Stimulated activated CD4-positive, alpha-beta T cell treated with anti-CD3 and anti-CD28 coated beads, Interleukin-1b, Interleukin-23, amount 100 ng/mL, for 4 hours (primary cell): ENCODE measurements around the gene PTGS1.

Source experiments
- DNase-seq, 2 donors: peaks; one replicate each; pipeline ENCODE4 v3.0.0-alpha.2; 2020; ENCODE audit warnings: low read depth in 2 of 2

Gene PTGS1

DNA sequence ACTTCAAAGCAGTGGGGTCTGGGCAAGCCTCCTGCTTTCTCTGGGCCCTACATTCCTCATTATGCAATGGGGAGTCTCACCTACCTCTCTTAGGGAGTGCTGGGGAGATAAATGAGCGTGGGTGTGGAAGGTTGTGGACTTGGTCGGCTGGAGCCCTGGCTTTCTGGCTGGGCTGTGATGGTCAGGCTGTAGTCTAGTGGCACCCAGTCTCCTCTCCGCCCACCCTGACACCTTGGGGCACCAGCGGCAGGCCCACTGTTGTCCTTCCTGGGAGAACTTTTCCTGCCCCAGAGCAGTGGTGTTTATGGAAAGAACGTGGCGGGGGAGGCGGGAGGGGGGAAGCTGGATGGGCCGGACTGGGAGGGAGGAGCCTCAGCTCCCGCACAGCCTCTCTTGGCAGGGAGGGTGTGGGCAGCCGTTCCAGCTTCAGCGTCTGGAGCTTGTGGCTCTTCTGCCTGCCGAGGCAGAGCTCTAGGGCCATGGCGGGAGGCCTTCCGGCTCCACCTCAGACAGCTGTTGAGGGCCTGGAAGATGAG, 4.1 kb downstream of the PTGS1 start:
- no peak for DNase-seq

DNA sequence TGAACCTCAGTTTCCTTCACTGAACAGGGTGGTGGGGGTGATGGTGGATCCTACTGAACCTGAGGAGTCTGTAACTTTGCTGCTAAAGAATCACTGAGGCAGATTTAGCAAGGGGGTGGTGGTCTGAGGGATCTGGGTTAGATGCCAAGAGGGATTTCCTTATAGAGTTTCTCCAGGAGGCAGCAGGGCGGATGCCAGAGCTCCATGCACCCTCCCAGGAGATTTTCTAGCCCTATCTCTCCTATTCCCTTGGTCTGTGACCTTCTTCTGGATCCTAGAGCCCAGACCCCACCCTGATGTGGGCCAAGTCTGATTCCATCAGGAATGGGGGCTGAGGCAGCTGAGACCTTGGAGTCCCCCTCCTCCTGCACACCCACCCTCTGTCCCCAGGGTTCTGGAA, 6.0 kb downstream of the PTGS1 start:
- DNase-seq = no peak

DNA sequence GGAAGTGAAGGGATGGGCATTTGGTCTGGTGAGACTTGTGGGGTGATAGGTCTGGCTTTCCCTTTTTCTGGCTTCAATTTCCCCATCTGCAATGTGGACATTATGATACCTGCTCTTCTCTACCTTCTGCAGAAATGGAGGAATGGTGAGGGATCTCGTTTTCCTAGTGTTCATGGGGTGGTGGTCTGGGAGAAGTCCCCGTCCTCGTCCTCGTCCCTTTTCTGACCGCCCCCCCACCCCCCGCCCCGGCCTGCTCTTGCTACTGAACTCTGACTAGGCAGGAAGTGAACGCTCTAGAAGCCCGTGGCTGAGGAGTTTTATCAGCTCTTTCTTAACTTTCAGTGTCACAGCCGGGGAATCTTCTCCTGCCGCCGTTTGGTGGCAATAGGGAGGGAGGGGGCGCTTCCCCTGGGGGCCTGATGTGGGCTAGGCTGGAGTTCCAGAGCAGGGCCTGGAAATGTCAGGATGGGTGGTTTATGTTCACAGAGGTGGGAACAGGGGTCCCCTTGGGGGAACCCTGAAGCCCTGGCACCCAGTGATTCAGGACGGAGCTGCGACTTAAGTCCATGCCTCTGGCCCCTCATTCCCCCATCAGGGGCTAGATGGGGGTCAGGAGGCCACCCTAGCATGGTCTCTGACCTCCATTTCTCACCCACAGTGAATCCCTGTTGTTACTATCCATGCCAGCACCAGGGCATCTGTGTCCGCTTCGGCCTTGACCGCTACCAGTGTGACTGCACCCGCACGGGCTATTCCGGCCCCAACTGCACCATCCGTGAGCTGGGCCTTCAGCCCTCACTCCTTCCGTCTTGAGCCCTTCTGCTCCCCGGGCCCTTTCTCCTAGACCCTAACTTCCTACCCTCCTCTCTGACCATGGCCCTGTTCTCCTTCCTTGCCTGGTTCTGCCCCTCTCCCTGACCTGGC, 6.7 kb downstream of the PTGS1 start:
- DNase-seq = no peak

DNA sequence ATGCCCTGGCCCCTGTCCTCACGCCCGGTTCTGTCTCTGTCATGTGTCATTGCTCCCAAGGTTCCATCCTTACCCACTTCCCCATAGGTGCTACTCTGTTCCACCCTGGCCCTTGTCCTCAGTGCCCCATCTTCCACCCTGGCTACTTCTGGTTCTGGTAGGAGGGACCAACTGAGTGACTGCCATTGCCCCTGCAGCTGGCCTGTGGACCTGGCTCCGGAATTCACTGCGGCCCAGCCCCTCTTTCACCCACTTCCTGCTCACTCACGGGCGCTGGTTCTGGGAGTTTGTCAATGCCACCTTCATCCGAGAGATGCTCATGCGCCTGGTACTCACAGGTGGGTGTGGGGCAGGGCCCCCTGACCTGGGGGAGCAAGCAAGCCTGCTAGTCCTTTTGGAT, 7.4 kb downstream of the PTGS1 start:
- DNase-seq = no peak

DNA sequence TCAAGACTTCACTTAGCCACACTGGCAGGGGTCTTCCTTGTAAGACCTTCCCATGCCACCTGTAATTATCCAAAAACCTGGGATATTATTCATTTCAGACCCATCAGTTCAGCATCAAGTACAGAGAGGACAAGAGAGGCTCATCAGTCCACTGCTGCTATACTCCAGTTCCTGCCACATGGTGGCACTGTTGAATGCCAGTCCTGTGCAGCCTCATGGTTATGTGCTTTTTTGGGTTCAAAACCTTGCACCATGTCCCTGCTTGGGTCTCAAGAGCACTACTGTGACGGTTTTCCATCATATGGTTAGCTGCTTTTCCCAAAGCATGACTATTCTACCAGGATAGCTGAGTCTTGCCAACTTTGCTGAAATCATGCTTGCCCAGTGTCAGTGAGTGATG, 8.5 kb downstream of the PTGS1 start:
- DNase-seq = no peak

DNA sequence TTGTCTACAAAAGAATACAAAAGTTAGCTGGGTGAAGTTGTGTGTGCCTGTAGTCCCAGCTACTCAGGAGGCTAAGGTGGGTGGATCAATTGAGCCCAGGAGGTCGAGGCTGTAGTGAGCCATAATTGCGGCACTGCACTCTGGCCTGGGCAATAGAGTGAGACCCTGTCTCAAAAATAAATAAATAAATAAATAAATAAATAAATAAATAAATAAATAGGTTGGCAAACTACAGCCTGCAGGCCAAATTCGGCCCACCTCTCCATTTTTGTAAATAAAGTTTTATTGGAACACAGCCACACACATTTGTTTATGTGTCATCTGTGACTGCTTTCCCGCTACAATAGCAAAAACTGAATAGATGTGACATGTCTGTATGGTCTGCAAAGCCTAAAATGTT, 9.5 kb downstream of the PTGS1 start:
- DNase-seq = no peak

DNA sequence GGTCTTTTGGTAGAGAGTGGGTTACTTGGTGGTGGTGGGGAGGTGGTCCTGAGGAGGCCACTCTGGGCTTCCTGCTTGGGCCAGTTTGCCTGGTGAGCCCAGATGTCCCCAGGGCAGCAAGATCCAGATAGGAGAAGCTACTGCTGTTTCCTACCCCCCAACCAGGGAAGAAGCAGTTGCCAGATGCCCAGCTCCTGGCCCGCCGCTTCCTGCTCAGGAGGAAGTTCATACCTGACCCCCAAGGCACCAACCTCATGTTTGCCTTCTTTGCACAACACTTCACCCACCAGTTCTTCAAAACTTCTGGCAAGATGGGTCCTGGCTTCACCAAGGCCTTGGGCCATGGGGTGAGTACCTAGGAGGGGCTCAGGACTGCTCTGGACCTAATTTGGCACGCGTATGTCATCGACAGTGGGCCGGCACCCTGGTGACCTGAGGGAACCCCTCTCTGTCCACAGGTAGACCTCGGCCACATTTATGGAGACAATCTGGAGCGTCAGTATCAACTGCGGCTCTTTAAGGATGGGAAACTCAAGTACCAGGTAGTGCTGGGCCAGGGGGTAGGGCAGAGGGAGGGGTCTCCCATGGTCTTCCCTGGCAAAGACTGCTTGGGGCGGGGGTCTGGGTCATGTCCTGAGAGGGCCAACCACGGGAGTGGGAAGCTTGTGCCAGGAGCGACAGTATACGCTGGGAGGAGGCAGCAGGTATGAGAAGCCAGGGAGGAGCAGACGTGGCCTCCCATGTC, 10.6 kb downstream of the PTGS1 start:
- no peak for DNase-seq

DNA sequence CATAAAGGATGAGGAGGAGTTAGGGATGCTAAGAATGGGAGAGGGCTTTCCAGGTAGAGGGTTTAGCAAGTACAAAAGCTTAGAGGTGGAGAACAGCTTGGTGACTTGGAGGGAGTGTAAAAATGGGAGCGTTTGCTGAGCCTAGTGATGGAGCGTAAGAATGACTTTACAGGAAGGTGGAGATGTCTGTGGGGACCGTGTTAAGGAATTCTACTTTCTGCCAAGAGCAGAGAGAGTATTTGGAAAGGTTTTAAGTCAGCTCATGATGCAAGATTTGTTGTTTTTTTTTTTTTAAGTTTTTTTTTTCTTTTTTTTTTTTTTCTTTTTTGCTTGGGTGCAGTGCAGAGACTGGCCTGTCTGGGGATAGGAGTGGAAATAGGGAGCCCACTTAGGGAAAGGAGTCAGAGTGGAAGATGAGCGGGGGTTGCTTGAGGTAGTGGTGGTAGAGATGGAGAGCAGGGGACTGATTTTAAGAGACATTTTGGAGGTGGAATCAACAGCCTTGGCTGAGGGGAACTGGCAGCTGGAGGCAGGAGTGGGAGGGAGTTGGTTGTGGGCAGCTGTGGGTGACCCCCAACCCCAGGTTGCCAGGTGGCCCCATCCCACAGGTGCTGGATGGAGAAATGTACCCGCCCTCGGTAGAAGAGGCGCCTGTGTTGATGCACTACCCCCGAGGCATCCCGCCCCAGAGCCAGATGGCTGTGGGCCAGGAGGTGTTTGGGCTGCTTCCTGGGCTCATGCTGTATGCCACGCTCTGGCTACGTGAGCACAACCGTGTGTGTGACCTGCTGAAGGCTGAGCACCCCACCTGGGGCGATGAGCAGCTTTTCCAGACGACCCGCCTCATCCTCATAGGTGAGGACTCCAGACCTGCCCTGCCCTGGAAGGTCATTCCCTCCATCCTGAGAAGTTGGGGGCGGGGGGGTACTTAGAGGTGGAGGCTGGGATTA, 12.4 kb downstream of the PTGS1 start:
- no peak for DNase-seq

DNA sequence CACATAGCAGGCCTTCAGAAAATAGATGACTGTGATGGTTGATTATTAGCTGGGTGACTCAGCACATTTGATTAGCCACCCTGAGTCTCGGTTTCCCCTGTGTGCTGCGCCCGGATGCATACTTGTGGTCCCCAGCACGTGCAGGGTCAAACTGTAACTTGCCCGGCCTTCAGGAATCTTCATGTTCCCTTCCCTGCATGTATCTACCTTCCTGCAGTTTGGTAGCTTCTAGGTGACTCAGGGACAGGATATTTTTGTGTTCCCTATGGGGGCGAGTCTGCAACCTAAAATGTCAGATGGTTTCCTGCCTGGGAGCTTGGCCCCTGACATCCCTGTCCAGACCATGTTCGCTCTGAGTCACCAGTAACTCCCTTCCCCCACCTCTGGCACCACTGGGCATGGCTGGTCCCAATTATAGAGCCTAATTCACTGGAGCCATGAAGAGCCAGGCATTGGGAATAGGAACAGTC, 13.2 kb downstream of the PTGS1 start:
- no peak for DNase-seq

DNA sequence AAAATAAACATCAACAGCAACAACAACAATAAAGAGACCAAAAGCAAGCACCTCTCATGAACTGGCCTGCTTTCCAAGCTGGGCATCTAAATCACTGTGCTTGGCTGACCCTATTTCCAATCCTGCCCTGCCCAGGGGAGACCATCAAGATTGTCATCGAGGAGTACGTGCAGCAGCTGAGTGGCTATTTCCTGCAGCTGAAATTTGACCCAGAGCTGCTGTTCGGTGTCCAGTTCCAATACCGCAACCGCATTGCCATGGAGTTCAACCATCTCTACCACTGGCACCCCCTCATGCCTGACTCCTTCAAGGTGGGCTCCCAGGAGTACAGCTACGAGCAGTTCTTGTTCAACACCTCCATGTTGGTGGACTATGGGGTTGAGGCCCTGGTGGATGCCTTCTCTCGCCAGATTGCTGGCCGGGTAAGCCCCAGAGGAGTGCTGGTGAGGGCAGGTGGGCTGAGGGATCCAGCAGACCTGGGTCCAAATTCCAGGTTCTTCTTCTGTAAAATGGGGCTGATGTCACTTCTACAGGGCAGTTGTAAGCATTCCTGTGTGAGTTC, 15.6 kb downstream of the PTGS1 start:
- no peak for DNase-seq

DNA sequence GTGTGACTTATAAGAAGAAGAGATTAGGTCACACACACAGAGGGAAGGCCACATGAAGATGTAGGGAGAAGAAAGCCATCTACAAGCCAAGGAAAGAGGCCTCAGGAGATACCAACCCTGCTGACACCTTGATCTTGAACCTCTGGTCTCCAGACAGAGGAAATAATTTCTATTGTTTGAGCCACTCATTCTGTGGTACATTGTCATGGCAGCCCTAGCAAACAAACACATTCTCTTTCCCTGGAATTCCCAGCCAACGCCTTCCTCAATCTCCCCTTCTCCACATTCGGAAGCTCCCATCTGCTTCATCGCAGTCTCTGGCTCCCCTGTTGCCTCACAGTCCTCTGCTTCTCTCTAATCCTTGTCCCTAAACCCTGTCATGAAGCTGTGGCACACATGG, 16.7 kb downstream of the PTGS1 start:
- DNase-seq = no peak

DNA sequence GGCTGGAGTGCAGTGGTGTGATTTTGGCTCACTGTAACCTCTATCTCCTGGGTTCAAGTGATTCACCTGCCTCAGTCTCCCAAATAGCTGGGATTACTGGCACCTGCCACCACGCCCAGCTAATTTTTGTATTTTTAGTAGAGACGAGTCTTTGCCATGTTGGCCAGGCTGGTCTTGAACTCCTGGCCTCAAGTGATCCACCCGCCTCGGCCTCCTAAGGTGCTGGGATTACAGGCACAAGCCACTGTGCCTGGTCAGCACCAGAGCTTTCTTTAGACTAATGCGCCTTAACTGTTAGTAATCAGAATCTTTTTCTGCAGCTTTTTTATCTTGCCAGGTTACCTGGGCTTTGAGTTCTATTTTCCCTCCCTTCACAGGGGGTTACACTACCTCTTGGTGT, 18.4 kb downstream of the PTGS1 start:
- DNase-seq = no peak

DNA sequence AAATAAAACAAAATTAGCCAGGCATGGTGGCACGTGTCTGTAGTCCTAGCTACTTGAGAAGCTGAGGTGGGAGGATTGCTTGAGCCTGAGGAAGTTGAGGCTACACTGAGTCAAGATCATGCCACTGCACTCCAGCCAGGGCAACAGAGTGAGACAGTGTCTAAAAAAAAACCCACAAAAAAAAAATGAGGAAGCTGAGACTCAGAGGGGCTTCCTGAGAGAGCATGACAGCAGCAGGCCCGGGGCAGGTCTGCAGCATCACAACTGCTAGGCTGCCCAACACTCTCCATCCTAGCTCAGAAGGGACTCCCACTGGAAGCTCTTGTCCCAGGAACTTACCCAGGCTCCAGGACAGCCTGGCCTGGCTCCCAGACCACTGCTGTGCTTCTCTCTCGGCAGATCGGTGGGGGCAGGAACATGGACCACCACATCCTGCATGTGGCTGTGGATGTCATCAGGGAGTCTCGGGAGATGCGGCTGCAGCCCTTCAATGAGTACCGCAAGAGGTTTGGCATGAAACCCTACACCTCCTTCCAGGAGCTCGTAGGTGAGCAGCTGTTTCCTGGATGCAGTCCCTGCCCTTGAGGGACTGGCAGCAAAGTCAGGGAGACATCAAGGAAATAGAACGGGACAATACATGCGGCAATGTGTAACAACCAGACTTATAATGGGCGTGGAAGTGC, 19.1 kb downstream of the PTGS1 start:
- DNase-seq = no peak

DNA sequence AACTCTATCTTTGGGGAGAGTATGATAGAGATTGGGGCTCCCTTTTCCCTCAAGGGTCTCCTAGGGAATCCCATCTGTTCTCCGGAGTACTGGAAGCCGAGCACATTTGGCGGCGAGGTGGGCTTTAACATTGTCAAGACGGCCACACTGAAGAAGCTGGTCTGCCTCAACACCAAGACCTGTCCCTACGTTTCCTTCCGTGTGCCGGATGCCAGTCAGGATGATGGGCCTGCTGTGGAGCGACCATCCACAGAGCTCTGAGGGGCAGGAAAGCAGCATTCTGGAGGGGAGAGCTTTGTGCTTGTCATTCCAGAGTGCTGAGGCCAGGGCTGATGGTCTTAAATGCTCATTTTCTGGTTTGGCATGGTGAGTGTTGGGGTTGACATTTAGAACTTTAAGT, 21.5 kb downstream of the PTGS1 start:
- no peak for DNase-seq

DNA sequence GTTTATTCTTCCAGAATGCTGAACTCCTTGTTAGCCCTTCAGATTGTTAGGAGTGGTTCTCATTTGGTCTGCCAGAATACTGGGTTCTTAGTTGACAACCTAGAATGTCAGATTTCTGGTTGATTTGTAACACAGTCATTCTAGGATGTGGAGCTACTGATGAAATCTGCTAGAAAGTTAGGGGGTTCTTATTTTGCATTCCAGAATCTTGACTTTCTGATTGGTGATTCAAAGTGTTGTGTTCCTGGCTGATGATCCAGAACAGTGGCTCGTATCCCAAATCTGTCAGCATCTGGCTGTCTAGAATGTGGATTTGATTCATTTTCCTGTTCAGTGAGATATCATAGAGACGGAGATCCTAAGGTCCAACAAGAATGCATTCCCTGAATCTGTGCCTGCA, 21.9 kb downstream of the PTGS1 start:
- no peak for DNase-seq

DNA sequence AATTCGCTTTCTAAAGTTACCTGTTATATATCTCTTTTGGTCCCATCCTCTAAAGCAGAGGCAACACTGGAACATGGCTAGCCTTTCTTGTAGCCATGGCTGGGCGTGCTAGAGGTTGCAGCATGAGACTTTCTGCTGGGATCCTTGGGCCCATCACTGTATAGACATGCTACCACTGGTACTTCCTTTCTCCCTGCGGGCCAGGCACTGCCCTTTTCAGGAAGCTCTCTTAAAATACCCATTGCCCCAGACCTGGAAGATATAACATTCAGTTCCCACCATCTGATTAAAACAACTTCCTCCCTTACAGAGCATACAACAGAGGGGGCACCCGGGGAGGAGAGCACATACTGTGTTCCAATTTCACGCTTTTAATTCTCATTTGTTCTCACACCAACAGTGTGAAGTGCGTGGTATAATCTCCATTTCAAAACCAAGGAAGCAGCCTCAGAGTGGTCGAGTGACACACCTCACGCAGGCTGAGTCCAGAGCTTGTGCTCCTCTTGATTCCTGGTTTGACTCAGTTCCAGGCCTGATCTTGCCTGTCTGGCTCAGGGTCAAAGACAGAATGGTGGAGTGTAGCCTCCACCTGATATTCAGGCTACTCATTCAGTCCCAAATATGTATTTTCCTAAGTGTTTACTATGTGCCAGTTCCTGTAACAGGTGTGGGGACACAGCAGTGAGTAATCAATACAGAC, 22.6 kb downstream of the PTGS1 start:
- DNase-seq = no peak

DNA sequence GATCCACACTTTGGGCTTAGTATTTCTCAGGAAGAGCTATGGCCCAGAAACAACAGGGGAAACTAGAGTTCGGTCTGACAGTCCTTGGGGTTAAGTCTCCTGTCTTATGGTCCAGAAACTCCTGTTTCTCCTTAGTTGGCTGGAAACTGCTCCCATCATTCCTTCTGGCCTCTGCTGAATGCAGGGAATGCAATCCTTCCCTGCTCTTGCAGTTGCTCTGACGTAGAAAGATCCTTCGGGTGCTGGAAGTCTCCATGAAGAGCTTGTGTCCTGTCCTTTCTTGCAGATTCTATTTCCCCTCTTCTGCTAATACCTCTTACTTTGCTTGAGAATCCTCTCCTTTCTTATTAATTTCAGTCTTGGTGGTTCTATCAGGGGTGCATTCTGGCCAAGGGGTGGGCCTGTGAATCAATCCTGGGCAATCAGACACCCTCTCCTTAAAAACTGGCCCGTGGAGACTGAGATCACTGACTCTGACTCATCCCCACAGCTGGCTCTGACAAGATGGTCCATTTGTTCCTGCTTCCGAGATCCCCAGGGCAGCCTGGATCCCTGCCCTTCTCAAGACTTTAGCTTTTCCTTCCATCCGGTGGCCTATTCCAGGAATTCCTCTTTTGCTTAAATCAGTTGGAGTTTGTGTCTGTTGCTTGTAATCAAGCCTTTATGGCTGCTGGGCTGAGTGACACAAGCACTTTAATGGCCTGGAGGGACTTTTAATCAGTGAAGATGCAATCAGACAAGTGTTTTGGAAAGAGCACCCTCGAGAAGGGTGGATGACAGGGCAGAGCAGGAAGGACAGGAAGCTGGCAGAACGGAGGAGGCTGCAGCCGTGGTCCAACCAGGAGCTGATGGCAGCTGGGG, 23.7 kb downstream of the PTGS1 start:
- no peak for DNase-seq

DNA sequence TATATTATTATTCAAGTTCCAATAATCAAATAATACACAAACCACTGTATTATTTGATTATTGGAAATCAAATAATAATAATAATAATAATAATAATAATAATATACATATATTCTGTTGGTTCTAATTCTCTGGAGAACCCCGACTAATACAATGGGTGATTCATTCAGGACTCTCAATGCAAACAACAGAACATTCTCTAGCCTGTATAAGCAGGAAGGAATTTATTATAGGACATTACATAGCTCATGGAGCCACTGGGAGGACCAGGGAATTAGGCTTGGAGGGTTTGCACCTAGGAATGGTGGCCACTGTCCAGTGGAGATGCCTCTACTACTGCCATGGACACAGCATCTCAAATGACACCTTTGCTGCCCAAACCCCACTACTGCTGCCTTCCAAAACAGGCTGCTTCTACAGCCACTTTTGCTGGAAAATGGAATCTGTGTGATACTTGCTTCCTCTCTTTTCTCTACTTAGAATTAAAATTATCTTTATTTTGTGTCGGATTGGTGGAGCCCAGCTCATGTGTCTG, 25.9 kb downstream of the PTGS1 start:
- DNase-seq = no peak

DNA sequence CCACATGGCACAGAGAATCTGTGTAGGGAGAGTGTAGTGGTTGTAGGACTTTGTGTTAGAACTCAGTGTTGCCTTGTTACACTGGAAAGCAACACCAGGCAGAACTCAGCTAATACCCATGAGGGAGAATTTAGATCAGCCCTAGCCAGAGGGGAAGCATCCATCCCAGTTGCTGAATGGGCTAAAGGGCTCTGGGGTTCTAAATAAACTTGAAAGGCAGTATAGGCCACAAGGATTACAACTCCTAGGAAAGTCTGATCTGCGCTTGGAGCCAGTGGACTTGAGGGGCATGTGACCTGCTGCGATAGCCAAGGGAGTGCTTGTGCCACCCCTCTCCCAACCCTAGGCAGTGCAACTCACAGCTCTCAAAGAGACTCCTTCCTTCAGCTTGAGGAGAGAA, 26.9 kb downstream of the PTGS1 start:
- no peak for DNase-seq
